Mucosa of descending colon (tissue), 3 donors: ENCODE results near the gene GABBR1. TPM values are rescaled to one million over a fixed set of nuclear protein-coding genes. Genes with fewer than 3 reads are reported as not detected.

ENCODE experiments used
- ATAC-seq: fragments of 200-7000 bp; cut with Tn5 transposase; one replicate; pipeline ENCODE4 v1.9.1; 2020; ENCODE audit warnings: mild to moderate bottlenecking, moderate library complexity
- DNase-seq, 3 donors: peaks; one replicate each; pipeline ENCODE4 v3.0.0-alpha.2; 2020
- H3K36me3 ChIP-seq: fragments of 200-600 bp; one replicate; pipeline ENCODE4 v1.8.0; 2021; ENCODE audit warnings: low read depth, mild to moderate bottlenecking
- H3K4me1 ChIP-seq: fragments of 200-600 bp; one replicate; pipeline ENCODE4 v1.8.0; 2021; ENCODE audit warnings: low read depth, mild to moderate bottlenecking
- H3K4me3 ChIP-seq: fragments of 200-600 bp; one replicate; pipeline ENCODE4 v1.8.0; 2021; ENCODE audit warnings: mild to moderate bottlenecking
- H3K9me3 ChIP-seq: fragments of 200-600 bp; one replicate; pipeline ENCODE4 v1.8.0; 2021; ENCODE audit warnings: mild to moderate bottlenecking
- intact Hi-C, 2 donors: fragments of 100-400 bp; cut with DNase I in 1 of 2; cut with micrococcal nuclease in 1 of 2; formaldehyde crosslinking; loops; one replicate each; pipeline versions ENCODE4 v1.11.0 to v1.11.1; 2022; cut with DNase I, micrococcal nuclease
- total RNA-seq, 3 donors: library from RNA; stranded (reverse); fragmentation: NEBNext Ultra II Directional in 2 of 3; extraction: Animal tissue kit (Norgen Biotek cat#: 25700) in 2 of 3; gene quantifications; one replicate each; pipeline versions ENCODE4 v1.2.1 to v1.2.4, GENCODE V29; 2021 to 2023
- TF ChIP-seq, protein P1 (sequence below): fragments of 200-600 bp; IDR thresholded peaks from one replicate; pipeline ENCODE4 v1.8.0; 2022; ENCODE audit warnings: antibody characterized with exemption, mild to moderate bottlenecking
- donor health status: DM: no; HTN: no; CAD: no; lungs with moderate emphysema.
- donor health status: DM: no; HTN: no; CAD: no.
- donor health status: DM: no; HTN: yes; CAD: no.

GABBR1 gene
- total RNA-seq, 3 donors from 2014 or later: 12.2 to 62.5 (median 21.8) TPM

DNA sequence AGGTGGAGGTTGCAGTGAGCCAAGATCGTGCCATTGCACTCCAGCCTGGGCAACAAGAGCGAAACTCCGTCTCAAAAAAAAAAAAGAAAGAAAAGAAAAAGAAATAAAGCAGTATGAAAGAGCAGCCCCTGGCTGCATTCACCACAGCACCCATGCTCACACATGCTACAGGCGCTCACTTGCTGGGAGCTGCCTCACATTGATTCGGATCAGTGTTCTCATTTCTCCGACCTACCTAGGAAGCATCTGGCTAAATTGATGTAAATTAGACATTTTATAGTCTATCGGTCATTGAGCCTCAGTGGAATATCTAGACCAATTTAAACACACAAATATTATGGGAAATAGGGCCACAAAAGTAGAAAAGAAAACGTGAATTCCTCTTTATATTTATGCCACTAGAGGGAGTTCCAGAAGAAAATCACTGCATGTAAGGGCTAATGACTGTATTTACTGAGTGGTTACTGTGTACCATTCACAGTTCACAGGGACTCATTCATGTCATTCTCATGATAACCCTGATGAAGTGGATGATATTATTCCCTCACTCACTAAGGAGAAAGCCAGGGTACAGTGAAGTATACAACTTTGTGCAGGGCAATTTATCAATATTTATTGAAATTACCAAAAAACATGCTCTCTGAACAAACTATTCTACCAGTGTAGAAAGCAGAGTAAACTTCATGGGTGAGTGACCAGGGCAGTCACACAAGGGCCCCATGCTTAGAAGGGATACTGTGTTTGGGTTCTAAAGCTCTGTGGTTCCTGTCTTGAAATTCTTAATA lies 18.6 kb upstream of the GABBR1 start:
- intact Hi-C loops: no loop called here

DNA sequence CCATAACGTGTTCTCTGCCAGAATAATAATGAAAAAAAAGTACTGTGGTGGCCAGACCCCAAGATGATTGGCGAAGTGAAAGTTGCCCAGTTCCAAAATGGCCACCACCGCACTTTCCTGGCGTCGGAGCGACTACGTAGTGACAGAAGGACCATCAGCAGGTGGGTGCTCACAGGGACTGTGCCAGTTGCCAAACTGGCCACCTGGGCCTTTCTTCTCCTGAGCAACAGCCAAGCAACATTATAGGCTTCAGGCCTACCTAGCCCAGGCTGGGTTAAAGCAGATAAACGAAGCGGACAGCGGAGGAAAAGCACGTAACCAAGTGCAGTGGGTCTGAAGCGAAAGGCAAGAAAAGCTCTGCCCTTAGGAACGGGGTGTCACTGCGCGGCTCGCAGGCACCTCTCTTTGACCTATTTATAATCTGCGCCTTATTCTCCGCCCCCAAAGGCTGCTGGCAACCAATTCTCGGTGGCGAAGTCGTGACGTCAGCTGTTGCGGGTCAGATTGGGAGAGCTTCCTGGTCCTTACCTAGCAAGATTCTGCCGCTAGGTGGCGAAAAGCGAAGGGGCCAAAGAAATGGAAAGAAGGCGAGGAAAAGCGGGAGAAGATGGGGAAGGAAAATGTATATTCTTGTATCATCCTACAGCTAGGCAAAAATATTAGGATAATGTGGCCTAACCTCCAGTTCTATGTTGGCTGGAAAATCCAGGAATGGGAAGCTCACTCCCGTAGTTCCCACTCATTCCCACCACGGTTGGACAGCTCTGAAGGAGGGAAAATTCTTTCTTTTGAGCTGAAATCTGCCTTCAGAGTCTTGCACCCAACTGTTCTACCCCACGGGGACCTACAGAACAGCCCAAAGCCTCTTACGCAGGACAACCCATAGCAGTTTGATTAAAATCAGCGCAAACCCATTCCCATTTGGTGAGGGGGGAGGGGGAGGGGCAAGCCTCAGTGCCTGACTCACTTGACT lies 17.0 kb upstream of the GABBR1 start:
- ATAC-seq (peak; percentile 98), DNase-seq (peak; percentile 97 to 100 (median 97))
- H3K4me1 ChIP-seq: no peaks in the 10 kb centered on the region
- peak overlapping the region; percentile 20 for H3K4me3 ChIP-seq
- H3K36me3 ChIP-seq: no peaks in the 10 kb centered on the region
- intact Hi-C loops: no loop called here
- no peaks in the 10 kb centered on the region for H3K9me3 ChIP-seq
- TF ChIP-seq, protein P1, sequence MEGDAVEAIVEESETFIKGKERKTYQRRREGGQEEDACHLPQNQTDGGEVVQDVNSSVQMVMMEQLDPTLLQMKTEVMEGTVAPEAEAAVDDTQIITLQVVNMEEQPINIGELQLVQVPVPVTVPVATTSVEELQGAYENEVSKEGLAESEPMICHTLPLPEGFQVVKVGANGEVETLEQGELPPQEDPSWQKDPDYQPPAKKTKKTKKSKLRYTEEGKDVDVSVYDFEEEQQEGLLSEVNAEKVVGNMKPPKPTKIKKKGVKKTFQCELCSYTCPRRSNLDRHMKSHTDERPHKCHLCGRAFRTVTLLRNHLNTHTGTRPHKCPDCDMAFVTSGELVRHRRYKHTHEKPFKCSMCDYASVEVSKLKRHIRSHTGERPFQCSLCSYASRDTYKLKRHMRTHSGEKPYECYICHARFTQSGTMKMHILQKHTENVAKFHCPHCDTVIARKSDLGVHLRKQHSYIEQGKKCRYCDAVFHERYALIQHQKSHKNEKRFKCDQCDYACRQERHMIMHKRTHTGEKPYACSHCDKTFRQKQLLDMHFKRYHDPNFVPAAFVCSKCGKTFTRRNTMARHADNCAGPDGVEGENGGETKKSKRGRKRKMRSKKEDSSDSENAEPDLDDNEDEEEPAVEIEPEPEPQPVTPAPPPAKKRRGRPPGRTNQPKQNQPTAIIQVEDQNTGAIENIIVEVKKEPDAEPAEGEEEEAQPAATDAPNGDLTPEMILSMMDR: peak; percentile 87

More for the DNA sequence above, 18.6 kb upstream of the GABBR1 start:
- Histone ChIP-seq H3K9me3 (no peaks in the 10 kb centered on the region), H3K4me3 (no peak overlapping the region), H3K36me3 (no peaks in the 10 kb centered on the region), H3K4me1 (no peaks in the 10 kb centered on the region)
- TF ChIP-seq, protein P1: peak; percentile 24
- no peak for ATAC-seq
- DNase-seq: no peak

DNA sequence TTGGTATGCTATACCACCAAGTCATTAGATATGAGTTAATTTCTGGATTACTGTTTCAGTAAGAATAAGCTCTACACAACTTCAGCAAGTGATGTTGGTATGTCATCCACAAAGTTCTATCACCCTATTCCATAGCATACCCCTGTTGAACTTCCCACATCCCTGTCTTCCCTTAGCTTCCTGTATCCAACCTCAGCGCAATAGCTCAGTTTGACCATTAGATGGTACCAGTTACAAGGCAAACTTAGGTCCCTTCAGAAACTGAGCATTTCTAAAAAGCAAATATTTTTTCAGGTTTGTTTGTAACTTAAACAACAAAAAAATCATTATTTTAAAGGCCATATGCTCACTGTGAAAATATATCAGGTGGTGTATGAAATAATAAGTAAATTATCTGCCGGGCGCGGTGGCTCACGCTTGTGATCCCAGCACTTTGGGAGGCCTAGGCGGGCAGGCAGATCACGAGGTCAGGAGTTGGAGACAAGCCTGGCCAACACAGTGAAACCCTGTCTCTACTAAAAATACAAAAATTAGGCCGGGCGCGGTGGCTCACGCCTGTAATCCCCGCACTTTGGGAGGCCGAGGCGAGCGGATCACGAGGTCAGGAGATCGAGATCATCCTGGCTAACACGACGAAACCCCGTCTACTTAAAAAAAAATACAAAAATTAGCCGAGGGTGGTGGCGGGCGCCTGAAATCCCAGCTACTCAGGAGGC lies 15.1 kb upstream of the GABBR1 start:
- no peaks in the 10 kb centered on the region for H3K9me3 ChIP-seq
- ATAC-seq (no peak), DNase-seq (no peak)
- no peak overlapping the region for H3K4me3 ChIP-seq
- TF ChIP-seq, protein P1: no peak
- no peaks in the 10 kb centered on the region for H3K36me3 ChIP-seq
- intact Hi-C loops: no loop called here
- no peaks in the 10 kb centered on the region for H3K4me1 ChIP-seq

DNA sequence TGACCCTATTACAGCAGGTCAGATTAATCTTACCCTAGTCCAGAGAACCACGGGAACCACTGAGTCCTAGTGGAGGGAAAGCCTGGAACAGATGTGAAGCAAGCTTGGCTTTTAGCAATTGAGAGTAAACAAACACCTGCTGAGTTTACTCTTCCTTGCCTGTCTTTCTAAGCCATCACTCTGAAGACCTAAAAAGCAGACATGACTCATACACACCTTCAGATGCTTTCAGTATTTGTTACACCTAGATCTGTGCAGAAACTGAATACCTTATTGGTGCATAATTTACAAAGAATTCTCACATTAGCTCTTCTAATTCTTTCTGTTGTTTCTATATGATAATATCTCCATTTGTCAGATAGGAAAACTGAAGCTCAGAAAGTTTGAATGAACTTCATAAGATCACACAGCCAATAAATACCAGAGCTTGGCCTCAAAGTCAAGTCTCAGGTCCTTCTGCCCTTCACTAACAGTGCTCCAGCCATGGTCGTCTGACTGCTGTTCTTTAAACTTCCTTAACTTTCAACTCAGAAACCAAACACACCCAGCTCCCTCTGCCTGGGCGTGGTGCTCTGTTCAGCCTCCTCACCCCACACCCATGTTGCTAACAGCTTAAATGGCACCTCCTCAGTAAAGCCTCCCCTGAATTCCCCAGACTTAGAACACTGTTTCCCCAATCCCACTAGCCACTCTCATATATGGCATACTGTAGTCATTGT lies 8.6 kb upstream of the GABBR1 start:
- Histone ChIP-seq H3K36me3 (no peaks in the 10 kb centered on the region), H3K9me3 (no peaks in the 10 kb centered on the region), H3K4me3 (no peak overlapping the region), H3K4me1 (peaks cover 11% of the 10 kb centered on the region)
- TF ChIP-seq, protein P1: no peak
- intact Hi-C loops: no loop called here
- ATAC-seq (peak; percentile 96), DNase-seq (peak; percentile 68 to 80 (median 74))

DNA sequence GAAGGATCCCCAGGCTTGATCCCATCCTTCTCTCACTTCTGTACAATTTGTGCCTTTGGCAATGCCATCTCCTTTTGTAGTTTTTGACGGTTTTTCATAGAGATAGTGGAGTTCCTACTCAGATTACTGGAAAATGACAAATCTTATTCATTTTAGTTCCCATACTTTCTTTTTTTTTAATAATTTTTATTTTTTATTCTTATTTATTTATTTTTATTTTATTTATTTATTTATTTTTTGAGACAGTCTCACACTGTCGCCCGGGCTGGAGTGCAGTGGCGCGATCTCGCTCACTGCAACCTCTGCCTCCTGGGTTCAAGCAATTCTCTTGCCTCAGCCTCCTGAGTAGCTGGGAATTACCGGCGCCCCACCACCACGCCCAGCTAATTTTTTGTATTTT lies 4.3 kb upstream of the GABBR1 start:
- H3K4me3 ChIP-seq: no peak overlapping the region
- no peaks in the 10 kb centered on the region for H3K36me3 ChIP-seq
- H3K4me1 ChIP-seq: peaks cover 13% of the 10 kb centered on the region
- no peak for ATAC-seq
- H3K9me3 ChIP-seq: no peaks in the 10 kb centered on the region
- DNase-seq: no peak
- TF ChIP-seq, protein P1: no peak
- intact Hi-C loops: no loop called here
